ENCODE measurements around the gene TUBGCP3.

TUBGCP3 gene

GRCh38 chr13:112453207-112453829, 134.6 kb downstream of the TUBGCP3 start:
- DNase-seq (ENCODE audit: low spot score): no peak

- DNase-seq (ENCODE audit: low spot score): peak; percentile 9
These were observed 135.4 kb downstream of the TUBGCP3 start for GRCh38 chr13:112452380-112453206.

- peak; percentile 12 for DNase-seq (ENCODE audit: low spot score)
These were observed 136.2 kb downstream of the TUBGCP3 start for GRCh38 chr13:112451512-112452379.

- DNase-seq (ENCODE audit: low spot score): peak; percentile 7
These were observed 137.1 kb downstream of the TUBGCP3 start for GRCh38 chr13:112450904-112451240.

GRCh38 chr13:112450118-112450903, 137.6 kb downstream of the TUBGCP3 start:
- DNase-seq (ENCODE audit: low spot score): peak; percentile 6

- no peak for DNase-seq (ENCODE audit: low spot score)
These were observed 138.4 kb downstream of the TUBGCP3 start for GRCh38 chr13:112449545-112449930.

GRCh38 chr13:112448621-112449544, 139.1 kb downstream of the TUBGCP3 start:
- DNase-seq (ENCODE audit: low spot score): no peak

GRCh38 chr13:112447761-112448603, 140.0 kb downstream of the TUBGCP3 start:
- DNase-seq (ENCODE audit: low spot score): no peak

GRCh38 chr13:112447306-112447705, 140.6 kb downstream of the TUBGCP3 start:
- no peak for DNase-seq (ENCODE audit: low spot score)

GRCh38 chr13:112446867-112447266, 141.1 kb downstream of the TUBGCP3 start:
- no peak for DNase-seq (ENCODE audit: low spot score)

- DNase-seq (ENCODE audit: low spot score): no peak
These were observed 141.5 kb downstream of the TUBGCP3 start for GRCh38 chr13:112446347-112446861.

- DNase-seq (ENCODE audit: low spot score): no peak
These were observed 142.3 kb downstream of the TUBGCP3 start for GRCh38 chr13:112445411-112446271.

GRCh38 chr13:112444416-112445399, 143.2 kb downstream of the TUBGCP3 start:
- no peak for DNase-seq (ENCODE audit: low spot score)

GRCh38 chr13:112443995-112444311, 144.0 kb downstream of the TUBGCP3 start:
- DNase-seq (ENCODE audit: low spot score): peak; percentile 89

- no peak for DNase-seq (ENCODE audit: low spot score)
These were observed 144.6 kb downstream of the TUBGCP3 start for GRCh38 chr13:112443191-112443994.

GRCh38 chr13:112442483-112443090, 145.4 kb downstream of the TUBGCP3 start:
- no peak for DNase-seq (ENCODE audit: low spot score)
